GM15510 (cell line): ENCODE measurements around the gene PTPRM.

Experiments used
- POLR2A ChIP-seq: IDR thresholded peaks from 3 replicates; pipeline ENCODE4 v1.6.1; 2011; ENCODE audit warnings: borderline replicate concordance; ENCODE audit not compliant: insufficient read length; ENCODE audit errors: extremely low read depth

Gene PTPRM

DNA sequence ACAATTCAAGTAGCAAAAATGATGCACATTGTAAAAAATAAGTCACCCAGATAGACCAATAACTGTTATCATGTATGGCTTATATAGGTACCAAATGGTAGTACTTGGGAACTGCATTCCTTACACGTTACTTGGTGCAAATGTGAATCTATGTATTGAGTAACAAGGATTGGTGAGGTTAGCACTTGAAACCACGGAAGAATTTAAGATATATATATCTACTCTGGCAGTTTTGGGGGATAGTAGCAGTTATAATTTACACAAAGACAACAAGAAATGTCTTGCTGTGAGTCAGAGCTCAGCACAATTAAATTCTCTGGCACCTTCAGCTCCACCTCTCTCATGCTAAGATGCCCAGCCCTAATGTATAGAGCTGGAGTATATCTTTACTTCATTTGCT lies 682.7 kb downstream of the PTPRM start:
- no peak for TF ChIP-seq POLR2A

DNA sequence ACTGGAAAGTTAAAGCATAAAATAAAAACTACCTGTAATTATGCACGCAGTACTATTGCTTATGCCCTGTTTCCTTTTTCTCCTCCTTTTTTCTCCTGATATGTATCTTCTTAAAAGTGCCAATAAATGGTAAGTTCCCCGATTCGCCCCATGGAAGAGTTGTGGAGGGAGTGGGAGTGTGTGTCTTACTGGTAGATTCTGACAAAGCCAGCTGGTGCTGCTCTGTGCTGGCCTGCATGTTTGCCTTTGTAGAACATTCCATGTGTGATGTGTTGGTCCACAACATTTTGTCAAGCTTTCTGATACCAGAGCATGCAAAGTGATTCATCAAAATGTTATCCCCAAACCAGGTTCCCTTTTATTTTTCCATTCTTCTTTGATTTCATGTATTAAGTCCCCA lies 685.3 kb downstream of the PTPRM start:
- no peak for TF ChIP-seq POLR2A

DNA sequence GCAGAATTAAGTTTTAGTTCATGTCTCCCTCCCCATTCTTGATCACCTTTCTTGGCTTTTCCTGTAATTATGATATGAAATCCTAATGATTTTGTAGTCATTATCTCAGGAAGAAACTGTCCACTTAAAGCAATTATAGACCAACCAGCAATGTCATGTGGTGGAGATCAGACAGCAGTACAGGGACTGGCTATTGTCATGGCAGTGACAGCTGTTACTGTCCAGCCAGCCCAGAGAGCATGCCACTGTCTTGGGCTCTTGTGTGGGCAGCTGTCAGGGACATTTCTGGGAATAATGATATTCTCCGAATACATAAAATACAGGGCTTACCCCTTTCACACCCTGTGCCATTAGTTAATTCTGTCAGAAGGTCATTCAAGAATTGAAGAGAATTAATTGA lies 686.8 kb downstream of the PTPRM start:
- no peak for TF ChIP-seq POLR2A

DNA sequence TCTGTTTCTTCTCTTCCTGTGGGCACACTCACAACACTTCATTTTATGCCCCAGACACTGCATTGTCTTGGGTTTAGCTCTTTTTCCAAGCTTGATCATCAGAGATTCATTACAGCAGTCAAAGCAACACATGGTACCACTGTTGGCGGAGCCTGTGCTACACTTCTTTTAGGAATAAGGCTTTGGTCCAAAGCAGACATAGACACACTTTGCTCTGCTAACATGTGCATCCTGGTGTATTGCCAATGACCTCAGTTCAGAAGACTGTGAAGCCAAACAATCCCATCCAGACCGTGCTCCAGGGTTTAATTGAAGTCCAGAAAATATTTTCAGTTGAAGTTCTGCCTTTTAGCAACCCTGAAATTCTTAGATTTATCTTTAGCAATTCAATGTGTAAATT lies 687.5 kb downstream of the PTPRM start:
- no peak for TF ChIP-seq POLR2A

DNA sequence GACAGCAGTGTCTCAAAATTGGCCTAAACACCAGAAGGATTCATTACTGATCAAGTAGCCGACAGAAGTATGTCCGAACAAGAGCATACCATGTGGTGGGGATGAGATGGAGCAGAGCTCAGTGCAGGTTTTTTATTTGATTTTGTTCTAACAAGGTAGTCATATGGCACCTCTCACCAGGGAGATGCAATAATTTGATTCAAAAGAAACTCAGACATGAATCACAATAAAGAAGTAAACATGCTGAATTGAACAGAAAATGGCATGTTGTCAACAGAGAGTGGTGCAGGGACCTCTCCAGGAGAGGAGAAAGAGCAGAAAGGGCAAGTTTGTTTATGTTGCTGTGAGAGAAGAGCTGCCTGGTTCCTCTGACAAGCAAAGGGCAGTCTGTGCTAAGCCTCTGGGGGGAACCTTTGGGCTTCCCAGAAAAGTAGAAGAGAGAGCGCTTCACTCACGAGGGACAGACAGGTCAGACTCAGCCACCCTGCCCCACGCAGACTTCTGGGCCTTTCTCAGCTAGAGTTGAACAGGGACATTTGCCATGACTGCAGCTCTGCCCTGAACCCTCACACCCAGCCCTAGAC lies 690.8 kb downstream of the PTPRM start:
- TF ChIP-seq POLR2A: no peak

DNA sequence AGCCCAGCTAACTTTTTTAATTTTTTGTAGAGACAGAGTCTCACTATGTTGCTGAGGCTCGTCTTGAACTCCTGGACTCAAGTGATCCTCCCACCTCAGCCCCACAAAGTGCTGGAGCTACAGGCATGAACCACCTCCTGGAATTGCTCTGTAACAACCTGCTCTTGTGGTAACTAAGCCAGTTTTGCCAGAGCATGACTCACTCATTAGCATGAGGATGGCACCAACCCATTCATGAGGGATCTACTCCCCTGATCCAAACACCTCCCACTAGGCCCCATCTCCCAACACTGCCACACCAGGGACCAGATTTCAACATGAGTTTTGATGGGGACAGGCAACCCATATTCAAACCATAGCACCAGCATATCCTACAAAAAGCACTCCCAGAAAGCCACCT lies 693.2 kb downstream of the PTPRM start:
- TF ChIP-seq POLR2A: no peak

DNA sequence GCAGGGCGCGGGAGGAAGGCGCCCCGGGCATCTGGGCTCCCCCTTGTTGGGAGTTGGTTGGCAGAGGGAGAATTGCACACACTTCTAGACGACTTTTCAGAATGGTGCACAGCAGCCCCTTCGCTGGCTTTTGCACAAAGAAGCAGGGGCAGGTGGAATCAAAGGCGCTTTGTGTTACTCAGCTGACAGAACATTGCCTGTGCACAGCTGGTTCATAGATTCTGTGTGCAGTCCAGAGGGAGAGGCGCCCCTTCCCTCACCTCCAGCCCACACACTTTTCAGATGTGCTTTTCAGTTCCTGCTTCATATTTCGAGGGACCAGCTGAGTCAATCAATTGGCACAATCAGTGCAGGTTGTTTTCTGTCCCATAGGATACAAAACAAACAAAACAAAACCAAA lies 693.7 kb downstream of the PTPRM start:
- TF ChIP-seq POLR2A: no peak

DNA sequence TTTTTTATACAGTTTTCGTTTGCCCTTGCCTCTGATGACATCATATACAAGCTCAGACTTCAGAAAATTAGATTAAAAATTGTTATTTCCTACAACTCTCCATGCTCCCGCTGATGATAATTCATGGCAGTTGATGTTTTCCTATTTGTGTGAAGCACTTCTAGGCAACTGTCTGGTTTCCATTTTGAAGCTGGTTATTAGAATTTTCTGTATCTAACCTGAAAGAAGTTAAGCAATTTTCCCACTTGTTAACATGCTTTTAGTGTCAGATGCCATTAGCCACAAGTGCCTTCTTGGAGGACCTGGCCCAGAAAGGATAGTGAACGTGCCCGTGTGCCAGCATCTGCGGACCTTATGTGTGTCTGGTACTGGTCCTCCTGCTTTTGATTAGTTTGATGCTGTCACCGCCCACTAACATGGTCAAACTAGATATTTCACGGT lies 694.6 kb downstream of the PTPRM start:
- no peak for TF ChIP-seq POLR2A

DNA sequence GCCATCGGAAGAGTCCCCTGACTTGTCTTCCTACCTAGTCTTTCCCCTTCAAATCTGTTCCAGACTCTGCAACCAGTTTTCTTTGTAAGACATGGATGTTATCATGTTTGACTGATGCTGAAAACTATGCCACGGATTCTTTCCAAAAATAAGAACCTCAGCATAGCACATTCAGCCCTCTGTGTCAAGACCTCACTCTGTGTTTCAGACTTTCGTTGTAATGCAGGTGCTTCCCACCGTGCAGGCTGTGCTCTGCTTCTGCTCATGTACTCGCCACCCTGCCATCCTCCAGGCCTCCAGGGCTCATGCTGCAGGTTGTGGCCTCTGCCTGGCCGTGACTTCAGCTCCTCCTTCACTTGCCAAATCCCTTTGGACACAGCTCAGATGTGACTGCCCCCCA lies 695.1 kb downstream of the PTPRM start:
- TF ChIP-seq POLR2A: no peak

DNA sequence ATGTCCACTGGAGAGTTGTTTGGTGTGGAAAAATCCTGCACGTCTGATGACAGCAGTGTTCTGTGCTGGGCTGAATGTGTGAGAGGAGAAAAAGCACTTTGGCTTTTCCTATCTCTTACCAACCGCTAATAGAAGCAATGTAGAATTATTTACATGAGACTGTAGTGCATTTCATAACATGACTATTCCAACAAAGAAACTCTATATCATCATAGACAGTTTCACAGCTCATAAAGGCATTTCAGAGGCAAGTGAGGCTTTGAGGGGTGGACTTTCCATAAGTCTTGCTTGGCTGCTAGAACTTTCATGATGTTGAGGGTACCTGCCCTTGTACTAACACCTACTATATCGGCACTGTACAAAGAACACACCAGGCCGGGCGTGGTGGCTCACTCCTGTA lies 697.0 kb downstream of the PTPRM start:
- TF ChIP-seq POLR2A: no peak

DNA sequence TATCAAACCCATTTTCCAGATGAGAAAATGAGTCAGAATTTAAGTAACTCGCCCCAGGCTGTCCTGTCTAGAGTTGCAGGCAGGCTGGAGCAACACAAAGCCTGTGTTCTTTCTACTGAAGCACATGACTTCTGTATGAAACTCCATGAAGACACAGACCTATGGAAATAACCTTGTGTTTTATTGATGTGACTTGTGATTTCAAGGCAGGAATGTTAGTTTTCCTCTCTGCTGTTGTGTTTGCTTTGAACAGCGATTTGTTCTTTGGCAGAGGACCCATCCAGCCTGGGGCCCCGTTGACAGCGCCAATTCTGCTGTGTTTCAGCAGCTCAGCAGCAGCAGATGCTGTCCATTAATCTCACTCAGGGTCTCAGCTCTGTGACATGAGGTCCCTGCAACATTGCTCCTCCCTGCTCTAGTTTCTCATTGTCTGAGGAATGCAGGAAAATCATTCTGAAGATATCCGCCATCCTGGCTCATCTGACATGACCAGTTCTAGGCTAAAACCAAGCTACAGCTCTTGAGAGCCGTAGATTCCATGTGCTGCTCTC lies 697.8 kb downstream of the PTPRM start:
- no peak for TF ChIP-seq POLR2A

DNA sequence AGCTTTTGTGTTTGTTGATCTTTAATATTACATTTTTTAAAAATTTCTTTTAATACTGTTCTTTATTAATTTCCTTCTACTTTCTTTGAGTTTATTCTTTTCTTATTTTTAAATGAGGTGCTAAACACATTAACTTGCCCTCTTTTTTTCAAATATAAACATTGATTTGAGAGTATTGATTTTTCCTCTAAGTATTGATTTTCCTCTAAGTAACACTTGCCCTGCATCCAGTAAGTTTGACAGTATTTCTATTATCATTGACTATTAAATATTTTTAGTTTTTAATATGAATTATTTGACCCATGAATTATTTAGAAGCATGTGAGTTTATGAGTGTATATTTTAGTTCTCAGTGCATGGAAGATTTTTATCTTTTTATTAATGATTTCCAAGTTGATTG lies 705.1 kb downstream of the PTPRM start:
- TF ChIP-seq POLR2A: no peak

DNA sequence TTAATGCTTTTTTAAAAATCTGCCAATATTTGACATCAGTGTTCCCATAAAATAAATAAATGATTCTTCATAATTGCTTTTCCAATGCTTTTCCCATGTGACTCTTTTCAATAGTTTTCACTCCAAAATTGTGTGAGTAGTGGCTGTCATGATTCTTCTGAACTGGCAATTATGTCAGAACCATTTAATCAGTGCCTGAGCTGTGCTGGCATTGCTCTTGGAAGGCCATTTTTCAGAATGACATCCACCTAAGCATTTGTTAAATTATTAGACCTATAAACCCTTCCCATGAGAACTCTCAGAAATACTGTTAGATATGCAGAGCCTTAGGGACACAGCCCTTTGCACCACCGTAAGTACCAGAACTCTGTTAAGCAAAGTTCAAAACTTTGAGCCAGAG lies 707.3 kb downstream of the PTPRM start:
- no peak for TF ChIP-seq POLR2A

DNA sequence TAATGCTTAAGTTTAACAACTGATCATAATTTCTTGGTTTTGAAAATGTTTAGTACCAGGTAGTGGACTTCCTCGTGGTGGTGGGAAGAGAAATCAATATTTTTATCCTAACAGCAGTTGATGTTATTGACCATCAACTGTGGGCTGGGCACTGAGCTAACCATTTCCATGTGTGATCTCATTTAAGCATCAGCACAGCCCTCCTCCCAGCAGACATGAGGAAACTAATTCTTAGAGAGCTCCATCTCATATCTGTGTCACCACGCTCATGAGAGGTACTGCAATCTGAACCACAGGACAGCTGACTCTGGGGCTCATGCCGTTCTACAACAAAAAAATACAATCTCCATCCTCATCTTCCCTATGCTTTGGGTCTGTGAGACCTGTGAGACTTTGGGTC lies 709.3 kb downstream of the PTPRM start:
- TF ChIP-seq POLR2A: no peak

DNA sequence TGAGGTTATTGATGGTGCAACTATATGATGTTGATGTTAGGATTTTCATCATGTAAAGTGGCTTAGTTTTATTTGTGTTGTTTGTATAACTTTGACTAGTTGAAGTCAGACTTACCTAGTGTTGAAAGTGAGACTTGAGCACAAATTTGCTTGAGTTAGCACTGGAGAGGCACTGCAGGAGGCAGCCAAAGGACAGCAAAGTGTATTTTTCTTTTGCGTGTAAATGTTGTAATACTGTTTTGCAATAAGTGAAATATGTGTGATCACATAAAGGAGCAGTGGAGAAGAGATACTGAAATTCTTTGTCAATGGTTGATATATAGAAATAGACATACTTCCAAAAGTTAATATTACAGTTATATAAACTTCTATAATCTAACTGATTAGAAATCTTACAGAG lies 710.2 kb downstream of the PTPRM start:
- TF ChIP-seq POLR2A: no peak

DNA sequence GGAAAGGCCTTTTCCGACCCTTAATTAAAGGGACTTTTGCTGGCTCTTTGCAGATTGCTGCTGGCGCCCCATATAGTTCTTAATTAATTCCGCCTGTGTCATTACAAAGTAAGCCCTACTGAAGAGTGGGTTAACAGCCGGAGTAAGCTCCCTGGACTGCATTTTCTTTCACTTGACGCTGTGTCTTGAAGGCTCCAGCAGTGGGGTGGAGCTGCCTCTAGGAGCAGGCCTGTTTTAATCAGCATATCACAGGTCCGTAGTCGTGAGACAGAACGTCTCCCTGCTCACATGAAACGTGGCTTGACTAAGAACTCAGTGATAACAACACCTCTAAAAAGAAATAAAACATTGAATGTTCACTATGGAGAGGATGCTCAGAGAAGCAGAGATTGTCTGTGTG lies 712.2 kb downstream of the PTPRM start:
- TF ChIP-seq POLR2A: no peak
